Head of caudate nucleus (tissue), 42 donors: ENCODE measurements around the gene MYOCOS.
"Not testable (repeated sequence)": the region's sequence is repeated elsewhere in the genome, so short reads cannot be mapped to it uniquely, and the experiment has no call there.

Experiments
- DNase-seq, 42 donors: peaks; one replicate each; pipeline versions ENCODE4 v3.0.0 to v3.0.0-alpha.2; 2020 to 2021; ENCODE audit warnings: mixed read lengths in 7 of 42
- intact Hi-C: fragments of 100-400 bp; cut with DNase I; formaldehyde crosslinking; loops from one replicate; pipeline ENCODE4 v1.15.0; 2022

The MYOCOS gene

GRCh38 chr1:171654201-171654941 is 32.3 kb downstream of the MYOCOS start:
- intact Hi-C loops: no loop called here

GRCh38 chr1:171654942-171655745 is 33.1 kb downstream of the MYOCOS start:
- intact Hi-C loops: no loop called here
- peak in 34 of 42 donors; percentile 16 to 78 (median 45) for DNase-seq

More at GRCh38 chr1:171654201-171654941, 32.3 kb downstream of the MYOCOS start:
- DNase-seq: no peak

GRCh38 chr1:171655746-171656116 is 33.7 kb downstream of the MYOCOS start:
- DNase-seq: no peak

DNA sequence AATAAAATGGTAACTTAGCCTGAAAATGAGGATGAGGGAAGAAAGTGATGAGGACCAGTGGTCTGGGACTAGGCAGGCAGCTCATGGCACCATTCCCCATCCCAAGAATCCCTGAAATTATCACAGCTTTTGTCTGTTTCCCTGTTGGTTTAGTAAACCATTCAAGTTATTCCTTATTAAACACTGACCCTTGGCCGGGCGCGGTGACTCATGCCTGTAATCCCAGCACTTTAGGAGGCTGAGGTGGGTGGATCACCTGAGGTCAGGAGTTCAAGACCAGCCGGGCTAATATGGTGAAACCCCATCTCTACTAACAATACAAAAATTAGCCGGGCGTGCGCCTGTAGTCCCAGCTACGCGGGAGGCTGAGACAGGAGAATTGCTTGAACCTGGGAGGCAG is 34.2 kb downstream of the MYOCOS start:
- DNase-seq, intact Hi-C loops: not testable (repeated sequence)

More at GRCh38 chr1:171655746-171656116, 33.7 kb downstream of the MYOCOS start:
- intact Hi-C loops: no loop called here

DNA sequence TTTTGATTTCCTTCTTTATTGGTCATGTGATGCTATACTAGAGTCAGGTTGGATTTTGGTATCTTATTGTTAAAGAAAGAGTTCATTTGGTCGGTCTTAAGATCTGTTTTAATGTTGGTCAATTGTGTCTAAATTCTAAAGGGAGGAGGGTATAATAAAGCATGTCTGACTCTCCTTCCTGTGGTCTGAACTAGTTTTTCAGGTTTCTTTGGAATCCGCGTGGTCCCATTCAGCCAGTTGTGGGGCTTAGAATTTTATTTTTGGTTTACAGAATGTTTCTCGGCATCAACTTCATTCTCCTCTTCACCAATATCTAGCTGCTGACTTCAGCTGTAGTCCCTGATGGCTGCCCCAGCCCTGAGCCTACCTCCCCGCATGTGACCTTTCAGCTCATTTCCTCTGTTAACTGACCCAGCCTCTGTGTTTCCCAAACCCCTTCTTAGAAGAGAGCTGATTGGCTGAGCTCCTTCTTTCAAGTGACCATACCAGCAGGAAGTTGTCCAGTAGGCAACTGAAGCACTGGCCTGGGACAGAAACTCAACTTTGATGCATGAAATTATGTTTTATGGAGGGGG is 39.1 kb downstream of the MYOCOS start:
- no peak for DNase-seq
- intact Hi-C loops: no loop called here

GRCh38 chr1:171663036-171663853 is 41.2 kb downstream of the MYOCOS start:
- intact Hi-C loops: no loop called here

GRCh38 chr1:171663854-171664575 is 42.0 kb downstream of the MYOCOS start:
- no peak for DNase-seq
- intact Hi-C loops: no loop called here

More at GRCh38 chr1:171663036-171663853, 41.2 kb downstream of the MYOCOS start:
- DNase-seq: no peak

DNA sequence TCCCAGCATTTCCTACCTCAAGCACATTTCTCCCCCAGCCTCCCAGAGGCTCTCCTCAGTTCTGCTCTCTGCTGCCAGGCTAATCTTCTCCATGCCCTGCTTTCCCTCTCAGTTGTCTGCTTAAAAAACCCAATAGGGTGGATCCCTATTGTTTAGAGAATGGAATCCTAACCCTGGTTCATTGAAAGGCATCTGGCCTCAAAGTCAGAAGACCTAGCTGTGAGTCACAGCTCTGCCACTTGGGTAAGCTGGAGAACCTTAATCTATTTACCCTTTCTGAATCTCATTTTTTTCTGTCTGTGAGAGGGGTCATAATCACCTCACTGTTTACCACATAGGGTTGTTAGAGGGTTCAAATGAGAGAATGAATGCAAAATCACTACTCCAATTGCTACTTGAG is 42.9 kb downstream of the MYOCOS start:
- intact Hi-C loops: no loop called here
- DNase-seq: no peak

GRCh38 chr1:171666114-171666769 is 44.2 kb downstream of the MYOCOS start:
- DNase-seq: no peak
- intact Hi-C loops: no loop called here

DNA sequence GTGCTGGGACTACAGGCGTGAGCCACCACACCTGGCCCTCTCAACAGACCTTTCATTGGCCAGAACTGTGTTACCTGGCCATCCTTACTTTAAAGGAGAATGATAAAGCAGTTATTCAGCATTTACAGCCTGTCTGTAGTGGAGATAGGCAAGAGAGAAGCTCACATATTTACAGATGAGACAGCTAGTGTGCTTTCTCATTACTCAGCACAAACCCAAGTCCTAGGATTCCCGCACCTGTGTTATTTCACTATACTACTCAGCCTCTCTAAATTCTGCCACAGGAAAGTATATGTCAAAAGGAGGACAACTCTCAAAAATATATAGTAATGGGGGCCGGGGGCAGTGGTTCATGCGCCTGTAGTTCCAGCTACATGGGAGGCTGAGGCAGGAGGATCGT is 46.3 kb downstream of the MYOCOS start:
- no peak for DNase-seq
- intact Hi-C loops: no loop called here

DNA sequence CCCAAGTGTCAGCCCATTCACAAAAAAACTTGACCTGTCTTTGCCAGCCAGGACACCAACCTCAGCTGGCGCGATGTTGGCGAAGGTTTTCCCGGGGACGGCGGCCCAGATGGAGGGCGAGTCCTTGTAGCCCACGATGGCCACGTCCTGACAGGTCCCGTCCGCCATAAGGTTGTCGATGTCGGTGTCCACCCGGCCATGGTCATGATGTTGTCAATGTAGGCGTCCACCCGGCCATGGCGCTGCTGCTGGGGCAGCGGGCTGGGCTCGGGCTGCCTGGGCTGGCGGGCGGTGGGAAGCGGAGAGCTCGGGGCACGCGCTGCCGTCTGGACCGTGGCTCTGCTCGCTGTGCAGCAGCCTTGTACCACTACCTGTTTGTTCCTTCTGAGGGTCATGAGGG is 48.7 kb downstream of the MYOCOS start:
- intact Hi-C loops: no loop called here
- DNase-seq: no peak

GRCh38 chr1:171674431-171675405 is 52.7 kb downstream of the MYOCOS start:
- DNase-seq: peak in 1 of 42 donors; percentile 13
- intact Hi-C loops: no loop called here
